Caco-2 (cell line): ENCODE results near the gene RSPH1. TPM values are rescaled to one million over a fixed set of nuclear protein-coding genes. Genes with fewer than 3 reads are reported as not detected.

ENCODE experiments used
- BruUV-seq: library from RNA; stranded (reverse); fragments of 400-500 nt; replicated peaks from 2 replicates; lab custom pipeline; 2021; lab: Mats Ljungman, UMichigan
- CTCF ChIA-PET: fragments of 300-600 bp; sonication (Branson Sonifier 250); formaldehyde crosslinking; loops from one replicate; lab custom pipeline; 2022; ENCODE audit warnings: antibody characterized with exemption; lab: Charles Lee
- POLR2A ChIA-PET: fragments of 300-600 bp; sonication (Branson Sonifier 250); formaldehyde crosslinking; loops from one replicate; lab custom pipeline; 2022; ENCODE audit warnings: antibody characterized with exemption; lab: Charles Lee
- DNase-seq, 2 experiments: peaks; one replicate each; pipeline versions ENCODE4 v3.0.0 to v3.0.0-alpha.2; 2020 to 2022
- H3K27me3 ChIP-seq: replicated peaks from 2 replicates; pipeline ENCODE4 v1.6.0; 2011; ENCODE audit warnings: low read length; ENCODE audit not compliant: control insufficient read depth, insufficient read depth
- H3K36me3 ChIP-seq: 2 replicates; pipeline ENCODE4 v1.5.1; 2011; ENCODE audit warnings: low read length; ENCODE audit not compliant: control insufficient read depth, insufficient read depth
- H3K4me1 ChIP-seq: fragments of 250-450 bp; sonication (Bioruptor Pico); 2 replicates; pipeline ENCODE4 v1.5.1; 2020; ENCODE audit warnings: mild to moderate bottlenecking
- H3K4me3 ChIP-seq: 2 replicates; pipeline ENCODE4 v1.5.1; 2011; ENCODE audit warnings: low read depth, mild to moderate bottlenecking, control low read depth, low read length
- H3K9me3 ChIP-seq: fragments of 250-450 bp; sonication (Bioruptor Pico); 2 replicates; pipeline ENCODE4 v1.5.1; 2020; ENCODE audit warnings: mild to moderate bottlenecking, moderate library complexity
- H3K27ac Mint-ChIP-seq: one replicate; pipeline ENCODE4 v1.8.0; 2022; ENCODE audit warnings: mixed read lengths; ENCODE audit not compliant: unreplicated experiment
- H3K27me3 Mint-ChIP-seq: one replicate; pipeline ENCODE4 v1.8.0; 2022; ENCODE audit warnings: mixed read lengths; ENCODE audit not compliant: insufficient read depth, unreplicated experiment
- H3K36me3 Mint-ChIP-seq: one replicate; pipeline ENCODE4 v1.8.0; 2022; ENCODE audit warnings: mild to moderate bottlenecking, mixed read lengths; ENCODE audit not compliant: insufficient read depth, unreplicated experiment
- H3K4me1 Mint-ChIP-seq: one replicate; pipeline ENCODE4 v1.8.0; 2022; ENCODE audit warnings: low read depth, mixed read lengths; ENCODE audit not compliant: unreplicated experiment
- H3K4me3 Mint-ChIP-seq: one replicate; pipeline ENCODE4 v1.8.0; 2022; ENCODE audit warnings: mild to moderate bottlenecking, moderate library complexity, mixed read lengths; ENCODE audit not compliant: unreplicated experiment
- H3K9me3 Mint-ChIP-seq: one replicate; pipeline ENCODE4 v1.8.0; 2022; ENCODE audit warnings: mixed read lengths; ENCODE audit not compliant: unreplicated experiment
- intact Hi-C: fragments of 100-400 bp; cut with micrococcal nuclease; formaldehyde crosslinking; loops from one replicate; pipeline ENCODE4 v1.10.0; 2022; ENCODE audit not compliant: unreplicated experiment
- total RNA-seq: library from RNA; stranded (reverse); gene quantifications from 2 replicates; pipeline ENCODE4 v1.2.3, GENCODE V29; 2022
- TF ChIP-seq, protein P1 (sequence below), 2 experiments: fragments of 200-600 bp in 1 of 2; IDR thresholded peaks; 1 replicate in 1 of 2; 2 replicates in 1 of 2; pipeline versions ENCODE4 v1.5.1 to v1.8.0; 2011 to 2022; ENCODE audit warnings: antibody characterized with exemption in 1 of 2, control low read depth in 1 of 2, inconsistent platforms in 1 of 2, low read depth in 1 of 2, low read length in 1 of 2, mild to moderate bottlenecking in 1 of 2, moderate library complexity in 1 of 2; ENCODE audit not compliant: insufficient read depth in 1 of 2, severe bottlenecking in 1 of 2, unreplicated experiment in 1 of 2

RSPH1 gene
- total RNA-seq, 1 experiment from 2014 or later = 0.23 TPM

DNA sequence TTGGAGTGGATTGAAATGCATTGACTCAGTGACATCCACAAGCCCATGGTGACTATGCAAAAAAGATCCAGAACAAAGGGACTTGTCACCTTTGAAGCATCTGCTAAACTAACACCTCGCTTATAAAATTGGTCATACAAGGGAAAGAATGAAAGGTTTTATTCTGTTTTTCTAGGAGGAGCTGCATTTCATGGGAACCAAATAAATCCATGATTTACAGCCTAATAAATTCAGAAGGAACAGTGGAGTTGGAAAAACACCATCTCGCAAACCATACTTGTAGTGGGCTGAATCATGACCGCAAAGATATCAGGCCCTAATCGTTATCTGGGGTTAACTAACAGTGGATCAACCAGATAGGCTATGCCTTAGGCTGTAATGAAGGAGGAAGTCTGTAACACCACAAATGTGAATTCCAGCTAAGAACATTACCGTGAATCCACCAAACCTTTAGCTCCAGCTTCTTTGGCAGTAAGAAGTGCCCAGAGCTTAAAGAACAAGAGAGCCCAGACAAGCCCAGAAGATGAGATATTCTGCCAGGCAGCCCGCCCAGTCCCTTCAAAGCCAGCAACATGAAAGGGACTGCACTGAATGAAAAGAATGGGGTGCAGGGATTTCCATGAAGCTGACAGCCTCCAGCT is 27.4 kb downstream of the RSPH1 start:
- no peaks in the 10 kb centered on the region for H3K36me3 ChIP-seq
- H3K4me3 ChIP-seq = no peak overlapping the region
- intact Hi-C loops = loop anchor here (5.0 kb wide), 1 partner anchor 39 kb away; no protein-coding TSS in a partner anchor
- peaks cover 8% of the 10 kb centered on the region for H3K9me3 Mint-ChIP-seq
- no peak overlapping the region for H3K4me3 Mint-ChIP-seq
- H3K27me3 Mint-ChIP-seq = no peaks in the 10 kb centered on the region
- no peak for DNase-seq
- CTCF ChIA-PET = no interaction called here
- no peaks in the 10 kb centered on the region for H3K27me3 ChIP-seq
- no peak overlapping the region for H3K27ac Mint-ChIP-seq
- POLR2A ChIA-PET = no interaction called here
- H3K36me3 Mint-ChIP-seq = peaks cover 6% of the 10 kb centered on the region
- no TSS peak for BruUV-seq
- H3K4me1 ChIP-seq = peaks cover 22% of the 10 kb centered on the region
- H3K4me1 Mint-ChIP-seq = peaks cover 18% of the 10 kb centered on the region
- no peaks in the 10 kb centered on the region for H3K9me3 ChIP-seq
- TF ChIP-seq, protein P1, sequence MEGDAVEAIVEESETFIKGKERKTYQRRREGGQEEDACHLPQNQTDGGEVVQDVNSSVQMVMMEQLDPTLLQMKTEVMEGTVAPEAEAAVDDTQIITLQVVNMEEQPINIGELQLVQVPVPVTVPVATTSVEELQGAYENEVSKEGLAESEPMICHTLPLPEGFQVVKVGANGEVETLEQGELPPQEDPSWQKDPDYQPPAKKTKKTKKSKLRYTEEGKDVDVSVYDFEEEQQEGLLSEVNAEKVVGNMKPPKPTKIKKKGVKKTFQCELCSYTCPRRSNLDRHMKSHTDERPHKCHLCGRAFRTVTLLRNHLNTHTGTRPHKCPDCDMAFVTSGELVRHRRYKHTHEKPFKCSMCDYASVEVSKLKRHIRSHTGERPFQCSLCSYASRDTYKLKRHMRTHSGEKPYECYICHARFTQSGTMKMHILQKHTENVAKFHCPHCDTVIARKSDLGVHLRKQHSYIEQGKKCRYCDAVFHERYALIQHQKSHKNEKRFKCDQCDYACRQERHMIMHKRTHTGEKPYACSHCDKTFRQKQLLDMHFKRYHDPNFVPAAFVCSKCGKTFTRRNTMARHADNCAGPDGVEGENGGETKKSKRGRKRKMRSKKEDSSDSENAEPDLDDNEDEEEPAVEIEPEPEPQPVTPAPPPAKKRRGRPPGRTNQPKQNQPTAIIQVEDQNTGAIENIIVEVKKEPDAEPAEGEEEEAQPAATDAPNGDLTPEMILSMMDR (IDR thresholded peaks at IDR 0.05; ENCODE audit: insufficient read depth in 1 of 2, low read depth in 1 of 2, low read length in 1 of 2, severe bottlenecking in 1 of 2, unreplicated experiment in 1 of 2) = no peak

DNA sequence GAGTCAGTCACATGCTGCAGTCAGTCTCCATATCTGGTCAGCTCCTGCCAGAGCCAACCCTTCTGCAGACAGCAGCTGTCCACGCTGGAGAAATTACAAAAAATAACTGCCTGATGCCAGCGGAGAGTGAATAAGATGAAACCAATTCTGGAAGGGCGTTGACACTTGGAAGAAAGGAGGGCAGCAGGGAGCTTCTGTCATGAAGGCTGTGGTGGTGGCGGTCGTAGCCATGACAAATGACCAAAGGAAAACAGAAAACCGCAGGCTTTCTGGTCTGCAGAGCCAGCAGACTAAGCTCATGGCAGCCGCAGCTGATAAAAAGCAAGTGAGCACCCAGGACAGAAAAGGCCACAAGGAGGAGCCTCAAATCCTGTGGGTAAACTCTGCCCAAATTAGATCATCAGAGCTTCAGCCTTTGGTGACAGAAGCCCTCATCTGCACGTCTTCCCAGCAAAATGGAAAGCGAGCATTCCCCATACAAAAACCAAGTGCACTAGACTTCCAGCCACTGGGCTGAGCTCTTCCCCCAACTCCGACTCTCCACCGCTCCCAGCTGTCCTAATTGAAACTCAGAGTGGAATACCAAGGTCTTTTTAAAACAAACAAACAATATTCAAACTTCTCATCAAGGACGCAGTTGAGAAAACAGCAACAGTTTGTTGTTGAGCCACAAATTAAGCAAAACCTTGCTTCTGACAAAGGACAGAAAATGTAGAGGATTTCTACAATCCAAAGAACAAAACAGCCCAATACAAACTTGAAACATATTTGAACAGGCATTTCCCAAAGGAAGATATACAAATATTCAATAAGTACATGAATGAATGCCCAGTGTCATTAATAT is 28.7 kb downstream of the RSPH1 start:
- peak in 1 of 2 experiments; percentile 28 for DNase-seq
- Histone ChIP-seq H3K4me3 (no peak overlapping the region), H3K9me3 (no peaks in the 10 kb centered on the region), H3K36me3 (no peaks in the 10 kb centered on the region), H3K4me1 (peaks cover 26% of the 10 kb centered on the region), H3K27me3 (no peaks in the 10 kb centered on the region)
- Mint-ChIP-seq H3K36me3 (peaks cover 6% of the 10 kb centered on the region), H3K4me3 (no peak overlapping the region), H3K27me3 (no peaks in the 10 kb centered on the region), H3K9me3 (peaks cover 9% of the 10 kb centered on the region), H3K4me1 (peaks cover 18% of the 10 kb centered on the region), H3K27ac (no peak overlapping the region)
- BruUV-seq = no TSS peak
- TF ChIP-seq, protein P1 (IDR thresholded peaks at IDR 0.05; ENCODE audit: insufficient read depth in 1 of 2, low read depth in 1 of 2, low read length in 1 of 2, severe bottlenecking in 1 of 2, unreplicated experiment in 1 of 2) = peak; percentile 21 to 58
- ChIA-PET POLR2A (no interaction called here), CTCF (interaction anchor here (0.7 to 1.3 kb wide), 10 partner anchors 13 to 126 kb away, joined by 3 to 13 read pairs (median 3); no protein-coding TSS in a partner anchor)
- intact Hi-C loops = loop anchor here (1.0 to 5.0 kb wide), 2 partner anchors 40 to 70 kb away; no protein-coding TSS in a partner anchor

DNA sequence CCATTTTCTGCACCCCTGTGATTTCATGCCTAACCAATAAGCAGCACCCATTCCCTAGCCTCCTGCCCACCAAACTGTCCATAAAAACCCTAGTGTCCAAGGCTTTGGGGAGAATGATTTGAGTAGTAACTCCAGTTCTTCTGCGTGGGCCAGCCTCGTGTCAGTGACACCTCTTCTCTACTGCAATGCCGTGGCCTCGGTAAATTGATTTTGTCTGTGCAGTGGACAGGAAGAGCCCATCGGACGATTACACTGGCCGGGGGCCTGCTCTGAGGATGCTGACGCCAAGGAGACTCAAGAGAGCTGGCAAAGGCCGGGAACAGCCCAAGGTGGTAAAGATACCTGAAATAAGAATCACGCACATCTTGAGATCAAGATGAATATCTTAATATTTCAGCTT is 29.3 kb downstream of the RSPH1 start:
- POLR2A ChIA-PET = no interaction called here
- TF ChIP-seq, protein P1 (IDR thresholded peaks at IDR 0.05; ENCODE audit: insufficient read depth in 1 of 2, low read depth in 1 of 2, low read length in 1 of 2, severe bottlenecking in 1 of 2, unreplicated experiment in 1 of 2) = no peak
- no TSS peak for BruUV-seq
- DNase-seq = no peak
- intact Hi-C loops = loop anchor here (1.0 to 5.0 kb wide), 2 partner anchors 41 to 71 kb away; no protein-coding TSS in a partner anchor
- Mint-ChIP-seq H3K9me3 (peaks cover 9% of the 10 kb centered on the region), H3K27me3 (no peaks in the 10 kb centered on the region), H3K4me3 (no peak overlapping the region), H3K36me3 (peaks cover 6% of the 10 kb centered on the region), H3K4me1 (peaks cover 18% of the 10 kb centered on the region), H3K27ac (no peak overlapping the region)
- CTCF ChIA-PET = interaction anchor here (0.7 to 1.3 kb wide), 10 partner anchors 12 to 126 kb away, joined by 3 to 13 read pairs (median 3); no protein-coding TSS in a partner anchor
- Histone ChIP-seq H3K9me3 (no peaks in the 10 kb centered on the region), H3K27me3 (no peaks in the 10 kb centered on the region), H3K36me3 (no peaks in the 10 kb centered on the region), H3K4me3 (no peak overlapping the region), H3K4me1 (peaks cover 31% of the 10 kb centered on the region)
